Stomach (tissue), 9 donors: ENCODE data around the gene RAB3C. TPM values are rescaled to one million over a fixed set of nuclear protein-coding genes. Genes with fewer than 3 reads are reported as not detected.

Source experiments
- DNase-seq, 2 donors: peaks; one replicate each; pipeline versions ENCODE4 v3.0.0 to v3.0.0-alpha.2; 2013 to 2019
- H3K27ac ChIP-seq, 5 donors: fragments of 200-600 bp in 4 of 5; sonication (generic) in 4 of 5; one replicate each; pipeline ENCODE4 v1.5.1; 2013 to 2019; ENCODE audit warnings: mild to moderate bottlenecking in 1 of 5, moderate library complexity in 1 of 5
- H3K27me3 ChIP-seq, 3 donors: fragments of 200-600 bp; sonication (generic); one replicate each; pipeline ENCODE4 v1.5.1; 2017 to 2019; ENCODE audit warnings: mixed run types in 1 of 3
- H3K36me3 ChIP-seq, 4 donors: fragments of 200-600 bp; sonication (generic); 1 replicate in 3 of 4; 2 replicates in 1 of 4; pipeline ENCODE4 v1.5.1; 2016 to 2019
- H3K4me1 ChIP-seq, 4 donors: fragments of 200-600 bp; sonication (generic); one replicate each; pipeline ENCODE4 v1.5.1; 2016 to 2019
- H3K4me3 ChIP-seq, 4 donors: fragments of 200-600 bp; sonication (generic) in 3 of 4; one replicate each; pipeline ENCODE4 v1.5.1; 2016 to 2019; ENCODE audit warnings: mild to moderate bottlenecking in 1 of 4
- H3K9me3 ChIP-seq, 4 donors: fragments of 200-600 bp; sonication (generic); one replicate each; pipeline ENCODE4 v1.5.1; 2016 to 2019
- EP300 ChIP-seq: sonication (generic); formaldehyde crosslinking; IDR thresholded peaks from one replicate; pipeline ENCODE4 v1.6.1; 2017; ENCODE audit warnings: antibody characterized with exemption
- POLR2A ChIP-seq, 4 donors: fragments of 450-650 bp; IDR thresholded peaks; one replicate each; pipeline ENCODE4 v1.6.1; 2016; ENCODE audit warnings: antibody characterized with exemption in 4 of 4, control low read depth in 2 of 4, mild to moderate bottlenecking in 1 of 4, moderate library complexity in 1 of 4
- POLR2AphosphoS5 ChIP-seq, 3 donors: sonication (generic); formaldehyde crosslinking; IDR thresholded peaks; one replicate each; pipeline ENCODE4 v1.6.1; 2016; ENCODE audit warnings: antibody characterized with exemption in 3 of 3
- WGBS, 5 donors: extraction: QIAGEN DNeasy Blood & Tissue Kit in 3 of 5; methylation state at CpG; one replicate each; pipeline versions ENCODE4 v1.1.5 to v1.1.7; 2013 to 2018; 5-methylcytosine and 5-hydroxymethylcytosine counted together
- intact Hi-C: fragments of 100-400 bp; cut with DNase I; formaldehyde crosslinking; loops from one replicate; pipeline ENCODE4 v1.15.1; 2023; ENCODE audit warnings: low total_unique reads
- polyA plus RNA-seq, 3 donors: library from polyadenylated mRNA; stranded (reverse); fragments of 200-250 nt; gene quantifications; one replicate each; pipeline ENCODE4 v1.2.3, GENCODE V29; 2013
- total RNA-seq, 5 donors: library from RNA; depleted of rRNA; stranded (reverse); fragments of >200 nt; gene quantifications; one replicate each; pipeline versions ENCODE4 v1.1.0 to v1.2.3, GENCODE V29; 2014 to 2016
- TF ChIP-seq, protein P1 (sequence below), 7 experiments: fragments of 450-650 bp in 4 of 7; fragments of 200-600 bp in 3 of 7; sonication (generic) in 3 of 7; IDR thresholded peaks; one replicate each; pipeline ENCODE4 v1.5.1; 2016 to 2019; ENCODE audit warnings: antibody characterized with exemption in 7 of 7, control low read depth in 2 of 7, mild to moderate bottlenecking in 1 of 7
- donor health status: healthy with polysubstance abuse.
- donor health status: Bipolar disorder and iron deficiency.
- donor health status: healthy.

RAB3C gene
- total and polyA plus RNA-seq, 8 donors = 0.31 to 7.9 (median 2.2) TPM; not detected in 3

DNA sequence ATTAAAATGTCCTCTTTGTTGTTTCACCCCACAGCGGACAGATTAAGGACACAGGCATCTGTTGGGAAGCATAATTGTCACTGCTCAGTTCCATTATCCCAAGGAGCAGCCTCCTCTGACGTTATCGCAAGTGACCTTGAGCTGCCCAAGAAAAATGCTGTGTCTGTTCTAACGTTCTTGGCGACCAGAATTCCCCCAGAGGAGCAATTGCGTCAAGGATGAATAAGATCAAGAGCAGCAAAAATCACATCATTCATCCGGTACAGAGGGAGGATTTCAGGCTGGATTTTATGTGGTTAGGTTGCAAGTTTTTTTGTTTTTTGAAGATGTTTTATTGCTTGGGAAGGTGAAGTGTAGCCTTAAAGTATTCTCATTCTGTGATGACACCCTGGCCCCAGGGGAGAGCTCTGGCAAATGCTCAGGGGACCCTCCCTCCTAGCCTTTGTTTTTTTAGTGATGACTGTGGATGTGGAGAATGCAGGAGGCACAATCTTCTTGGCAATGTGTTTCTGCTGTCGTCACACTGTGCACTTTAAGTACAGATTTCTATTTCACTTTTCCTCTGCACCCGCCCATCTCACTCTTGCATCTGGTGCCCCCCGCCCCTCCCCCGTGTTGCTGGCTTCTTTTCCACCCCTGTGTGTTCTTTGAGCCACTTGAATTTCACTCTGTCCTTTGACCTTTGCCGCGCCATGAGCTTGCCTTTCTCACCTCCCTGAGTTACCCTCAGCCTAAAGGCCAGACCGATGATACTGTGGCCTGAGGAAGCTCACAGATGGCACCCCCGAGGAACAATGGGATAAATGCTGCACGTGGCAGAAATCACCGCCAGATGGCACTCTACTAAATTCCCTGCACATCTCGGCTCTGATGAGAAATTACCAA, 308.5 kb downstream of the RAB3C start:
- no peaks in the 10 kb centered on the region for H3K36me3 ChIP-seq
- DNase-seq = peak; percentile 70 to 83
- 26 to 32% (median 30%) methylated on average over 18 of the region's 18 CpGs for WGBS, 5 donors
- peak overlapping the region in 1 of 4 donors; percentile 10 for H3K4me3 ChIP-seq
- H3K27me3 ChIP-seq = no peaks in the 10 kb centered on the region
- peak overlapping the region in 3 of 5 donors; percentile 9 to 69 (median 25) for H3K27ac ChIP-seq
- intact Hi-C loops = loop anchor here (5.0 to 10.0 kb wide), 2 partner anchors 116 to 273 kb away; no protein-coding TSS in a partner anchor
- H3K4me1 ChIP-seq = peaks cover 3 to 17% (median 11%) of the 10 kb centered on the region in 4 donors
- TF ChIP-seq, protein P1, sequence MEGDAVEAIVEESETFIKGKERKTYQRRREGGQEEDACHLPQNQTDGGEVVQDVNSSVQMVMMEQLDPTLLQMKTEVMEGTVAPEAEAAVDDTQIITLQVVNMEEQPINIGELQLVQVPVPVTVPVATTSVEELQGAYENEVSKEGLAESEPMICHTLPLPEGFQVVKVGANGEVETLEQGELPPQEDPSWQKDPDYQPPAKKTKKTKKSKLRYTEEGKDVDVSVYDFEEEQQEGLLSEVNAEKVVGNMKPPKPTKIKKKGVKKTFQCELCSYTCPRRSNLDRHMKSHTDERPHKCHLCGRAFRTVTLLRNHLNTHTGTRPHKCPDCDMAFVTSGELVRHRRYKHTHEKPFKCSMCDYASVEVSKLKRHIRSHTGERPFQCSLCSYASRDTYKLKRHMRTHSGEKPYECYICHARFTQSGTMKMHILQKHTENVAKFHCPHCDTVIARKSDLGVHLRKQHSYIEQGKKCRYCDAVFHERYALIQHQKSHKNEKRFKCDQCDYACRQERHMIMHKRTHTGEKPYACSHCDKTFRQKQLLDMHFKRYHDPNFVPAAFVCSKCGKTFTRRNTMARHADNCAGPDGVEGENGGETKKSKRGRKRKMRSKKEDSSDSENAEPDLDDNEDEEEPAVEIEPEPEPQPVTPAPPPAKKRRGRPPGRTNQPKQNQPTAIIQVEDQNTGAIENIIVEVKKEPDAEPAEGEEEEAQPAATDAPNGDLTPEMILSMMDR (IDR thresholded peaks at IDR 0.05) = peak in 4 of 7 experiments; percentile 61 to 86 (median 70)
- no peak for TF ChIP-seq POLR2A (IDR thresholded peaks at IDR 0.05)
- H3K9me3 ChIP-seq = no peaks in the 10 kb centered on the region

DNA sequence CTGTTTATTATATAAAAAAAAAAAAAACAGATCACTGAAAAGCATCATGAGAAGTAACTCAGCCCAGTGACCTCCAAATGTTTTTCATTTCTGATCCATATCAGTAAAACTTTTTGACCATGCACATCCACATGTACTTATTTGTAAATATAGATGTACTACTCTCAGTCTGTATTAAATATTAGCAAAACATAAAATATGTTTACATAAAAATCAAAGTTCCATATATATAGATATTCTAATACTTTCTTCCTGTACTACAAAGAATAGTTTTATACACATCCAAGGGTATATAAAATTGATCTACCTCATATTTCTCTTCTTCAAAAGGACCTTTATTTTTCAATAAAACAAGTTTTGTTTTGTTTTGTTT, 309.1 kb downstream of the RAB3C start:
- Histone ChIP-seq H3K4me3 (no peak overlapping the region), H3K9me3 (no peaks in the 10 kb centered on the region), H3K36me3 (no peaks in the 10 kb centered on the region), H3K27ac (peak overlapping the region in 1 of 5 donors; percentile 69), H3K27me3 (no peaks in the 10 kb centered on the region), H3K4me1 (peaks cover 3 to 12% (median 8%) of the 10 kb centered on the region in 4 donors)
- DNase-seq = no peak
- TF ChIP-seq, protein P1 (IDR thresholded peaks at IDR 0.05) = peak in 1 of 7 experiments; percentile 4
- TF ChIP-seq POLR2A (IDR thresholded peaks at IDR 0.05) = no peak
- intact Hi-C loops = loop anchor here (5.0 to 10.0 kb wide), 2 partner anchors 115 to 273 kb away; no protein-coding TSS in a partner anchor

DNA sequence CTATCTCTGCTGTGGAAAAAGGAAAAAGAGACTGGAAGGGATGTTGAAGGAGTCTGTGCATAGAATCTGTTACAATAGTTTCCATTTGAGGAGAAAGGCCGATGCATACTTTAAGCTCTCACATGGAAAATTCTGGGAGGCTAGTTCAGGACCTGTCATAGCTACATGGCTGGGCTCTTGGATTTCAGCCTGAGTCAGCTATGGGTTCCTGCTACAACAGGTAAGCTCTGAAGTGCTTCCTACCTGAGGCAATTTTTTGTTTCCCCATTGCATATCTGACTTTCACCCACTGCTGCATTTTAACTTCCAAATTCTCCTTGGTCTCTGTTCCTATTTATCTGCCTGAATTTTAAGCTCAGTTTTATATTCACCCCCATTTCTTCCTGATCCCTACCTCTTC, 310.7 kb downstream of the RAB3C start:
- intact Hi-C loops = loop anchor here (5.0 to 10.0 kb wide), 2 partner anchors 114 to 271 kb away; no protein-coding TSS in a partner anchor

DNA sequence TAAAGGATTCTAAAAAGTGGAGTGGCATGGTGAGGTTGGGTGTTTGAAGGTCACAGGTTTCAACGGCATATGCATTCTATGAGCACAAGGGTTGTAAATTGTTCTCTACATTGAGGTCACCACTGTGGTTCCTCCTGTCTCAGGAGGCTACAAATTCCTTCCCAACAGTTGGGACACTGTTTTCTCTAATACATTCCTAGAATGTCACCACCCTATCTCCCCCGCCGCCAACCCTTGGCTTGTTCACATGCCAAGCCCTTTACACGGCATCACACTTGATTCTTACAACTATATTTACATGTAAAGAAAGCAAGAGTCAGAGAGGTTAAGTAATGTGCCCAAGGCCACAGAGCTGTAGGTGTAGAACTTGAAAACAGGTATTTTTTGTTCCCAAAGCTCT, 315.1 kb downstream of the RAB3C start:
- Histone ChIP-seq H3K4me1 (peaks cover 0 to 6% (median 0%) of the 10 kb centered on the region in 4 donors), H3K27ac (no peak overlapping the region), H3K27me3 (no peaks in the 10 kb centered on the region), H3K9me3 (no peaks in the 10 kb centered on the region), H3K4me3 (no peak overlapping the region), H3K36me3 (no peaks in the 10 kb centered on the region)
- 34 to 73% (median 64%) methylated on average over 4 of the region's 4 CpGs for WGBS, 5 donors
- intact Hi-C loops = loop anchor here (10.0 kb wide), 1 partner anchor 267 kb away; no protein-coding TSS in a partner anchor
- TF ChIP-seq EP300 (no peak), POLR2A (IDR thresholded peaks at IDR 0.05) (no peak), POLR2AphosphoS5 (IDR thresholded peaks at IDR 0.05) (no peak)
- TF ChIP-seq, protein P1 (IDR thresholded peaks at IDR 0.05) = no peak
- no peak for DNase-seq

More for the DNA sequence above, 310.7 kb downstream of the RAB3C start:
- DNase-seq = no peak
- H3K9me3 ChIP-seq = no peaks in the 10 kb centered on the region
- TF ChIP-seq, protein P1 (IDR thresholded peaks at IDR 0.05) = no peak
- TF ChIP-seq POLR2AphosphoS5 (IDR thresholded peaks at IDR 0.05) = no peak
- no peak for TF ChIP-seq POLR2A (IDR thresholded peaks at IDR 0.05)
- no peak for TF ChIP-seq EP300
- no peaks in the 10 kb centered on the region for H3K27me3 ChIP-seq
- H3K4me3 ChIP-seq = no peak overlapping the region
- 78 to 100% (median 88%) methylated on average over 1 of the region's 1 CpG for WGBS, 5 donors
- no peak overlapping the region for H3K27ac ChIP-seq
- H3K4me1 ChIP-seq = peaks cover 4 to 12% (median 10%) of the 10 kb centered on the region in 4 donors
- H3K36me3 ChIP-seq = no peaks in the 10 kb centered on the region
